HG03442 (cell line): ENCODE results near the gene SEC14L1.
"Not testable (repeated sequence)": the region's sequence is repeated elsewhere in the genome, so short reads cannot be mapped to it uniquely, and the experiment has no call there.

Source experiments
- ATAC-seq: cut with Tn5 transposase; IDR thresholded peaks from one replicate; pipeline ENCODE4 v1.9.1; 2021; ENCODE audit warnings: mild to moderate bottlenecking, moderate library complexity; ENCODE audit not compliant: unreplicated experiment

Gene SEC14L1

GRCh38 chr17:77115947-77116346, 24.8 kb upstream of the SEC14L1 start:
- ATAC-seq, result no peak

GRCh38 chr17:77116371-77116860, 24.4 kb upstream of the SEC14L1 start:
- no peak for ATAC-seq

GRCh38 chr17:77117415-77117814, 23.4 kb upstream of the SEC14L1 start:
- ATAC-seq, result no peak

GRCh38 chr17:77118251-77118928, 22.4 kb upstream of the SEC14L1 start:
- no peak for ATAC-seq

- ATAC-seq, result no peak
Observed at GRCh38 chr17:77119668-77120301, 21.0 kb upstream of the SEC14L1 start.

GRCh38 chr17:77120868-77121267, 19.9 kb upstream of the SEC14L1 start:
- ATAC-seq, result no peak

- ATAC-seq, result no peak
Observed at GRCh38 chr17:77124192-77124889, 16.4 kb upstream of the SEC14L1 start.

- no peak for ATAC-seq
Observed at GRCh38 chr17:77125432-77125901, 15.3 kb upstream of the SEC14L1 start.

- ATAC-seq, result no peak
Observed at GRCh38 chr17:77126519-77126918, 14.2 kb upstream of the SEC14L1 start.

GRCh38 chr17:77127735-77128361, 12.9 kb upstream of the SEC14L1 start:
- no peak for ATAC-seq

GRCh38 chr17:77128896-77129567, 11.7 kb upstream of the SEC14L1 start:
- ATAC-seq, result no peak

GRCh38 chr17:77129568-77130301, 11.0 kb upstream of the SEC14L1 start:
- no peak for ATAC-seq

GRCh38 chr17:77130525-77130924, 10.2 kb upstream of the SEC14L1 start:
- no peak for ATAC-seq

GRCh38 chr17:77131904-77132303, 8.9 kb upstream of the SEC14L1 start:
- no peak for ATAC-seq

GRCh38 chr17:77132411-77133086, 8.2 kb upstream of the SEC14L1 start:
- no peak for ATAC-seq

- no peak for ATAC-seq
Observed at GRCh38 chr17:77133087-77133638, 7.6 kb upstream of the SEC14L1 start.

GRCh38 chr17:77136420-77136767, 4.4 kb upstream of the SEC14L1 start:
- no peak for ATAC-seq

- ATAC-seq, result no peak
Observed at GRCh38 chr17:77137111-77137510, 3.7 kb upstream of the SEC14L1 start.

GRCh38 chr17:77137886-77138285, 2.9 kb upstream of the SEC14L1 start:
- ATAC-seq, result not testable (repeated sequence)
